Measurements from ENCODE around the gene CARMIL1. TPM values are rescaled to one million over a fixed set of nuclear protein-coding genes. Genes with fewer than 3 reads are reported as not detected.

Gene CARMIL1
- total RNA-seq, 1 experiment from 2014 or later = 23.6 TPM

GRCh38 chr6:25497383-25498040 lies 218.3 kb downstream of the CARMIL1 start:
- TF ChIP-seq, protein P1, sequence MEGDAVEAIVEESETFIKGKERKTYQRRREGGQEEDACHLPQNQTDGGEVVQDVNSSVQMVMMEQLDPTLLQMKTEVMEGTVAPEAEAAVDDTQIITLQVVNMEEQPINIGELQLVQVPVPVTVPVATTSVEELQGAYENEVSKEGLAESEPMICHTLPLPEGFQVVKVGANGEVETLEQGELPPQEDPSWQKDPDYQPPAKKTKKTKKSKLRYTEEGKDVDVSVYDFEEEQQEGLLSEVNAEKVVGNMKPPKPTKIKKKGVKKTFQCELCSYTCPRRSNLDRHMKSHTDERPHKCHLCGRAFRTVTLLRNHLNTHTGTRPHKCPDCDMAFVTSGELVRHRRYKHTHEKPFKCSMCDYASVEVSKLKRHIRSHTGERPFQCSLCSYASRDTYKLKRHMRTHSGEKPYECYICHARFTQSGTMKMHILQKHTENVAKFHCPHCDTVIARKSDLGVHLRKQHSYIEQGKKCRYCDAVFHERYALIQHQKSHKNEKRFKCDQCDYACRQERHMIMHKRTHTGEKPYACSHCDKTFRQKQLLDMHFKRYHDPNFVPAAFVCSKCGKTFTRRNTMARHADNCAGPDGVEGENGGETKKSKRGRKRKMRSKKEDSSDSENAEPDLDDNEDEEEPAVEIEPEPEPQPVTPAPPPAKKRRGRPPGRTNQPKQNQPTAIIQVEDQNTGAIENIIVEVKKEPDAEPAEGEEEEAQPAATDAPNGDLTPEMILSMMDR (conservative IDR thresholded peaks at IDR 0.05) = no peak
- H3K27ac ChIP-seq (ENCODE audit: insufficient read length, low read depth, low read length) = no peak overlapping the region
- no peak overlapping the region for H3K23ac ChIP-seq (ENCODE audit: insufficient read length, low read depth, low read length)
- peaks cover 23 to 33% of the 10 kb centered on the region in 2 experiments for H3K4me1 Mint-ChIP-seq
- H4K20me1 ChIP-seq (ENCODE audit: control insufficient read depth, insufficient read depth, insufficient read length) = no peaks in the 10 kb centered on the region
- no peak overlapping the region for H3K4ac ChIP-seq (ENCODE audit: low read depth, low read length)
- H3K9me3 Mint-ChIP-seq = no peaks in the 10 kb centered on the region
- no peak overlapping the region for H3K14ac ChIP-seq (ENCODE audit: insufficient read depth, low read length)
- H3K79me1 ChIP-seq (ENCODE audit: insufficient read depth, low read depth, low read length, poor library complexity, severe bottlenecking) = no peaks in the 10 kb centered on the region
- no peak overlapping the region for H2AK5ac ChIP-seq (ENCODE audit: insufficient read length, low read length)
- H3K4me1 ChIP-seq (ENCODE audit: insufficient read depth, low read length) = no peaks in the 10 kb centered on the region
- DNase-seq = no peak
- H3K9me3 ChIP-seq (ENCODE audit: control insufficient read depth, low read depth, low read length) = no peaks in the 10 kb centered on the region
- no peak overlapping the region for H3K18ac ChIP-seq (ENCODE audit: insufficient read length, low read depth, low read length)
- no peak overlapping the region for H2BK120ac ChIP-seq (ENCODE audit: low read depth, low read length, poor library complexity, severe bottlenecking)
- H3K79me2 ChIP-seq (ENCODE audit: insufficient read depth, low read length) = no peaks in the 10 kb centered on the region
- no peak overlapping the region for H3T11ph ChIP-seq (ENCODE audit: low read length)
- no CpG with 5 or more reads among the region's 8 CpGs for WGBS (ENCODE audit: extremely low coverage, insufficient read length, low lambda C conversion rate)
- H4K8ac ChIP-seq (replicated peaks; ENCODE audit: insufficient read length, low read depth, low read length) = no peak overlapping the region
- H2BK5ac ChIP-seq (ENCODE audit: insufficient read length, low read length) = no peak overlapping the region
- H3K27me3 ChIP-seq (ENCODE audit: insufficient read depth, low read length) = no peaks in the 10 kb centered on the region
- H3K4me2 ChIP-seq (ENCODE audit: insufficient read depth, insufficient read length, low read length) = no peak overlapping the region
- no peak overlapping the region for H2BK20ac ChIP-seq (ENCODE audit: low read depth, low read length, poor library complexity, severe bottlenecking)
- H4K91ac ChIP-seq (ENCODE audit: insufficient read length, low read depth, low read length) = no peak overlapping the region
- H2AFZ ChIP-seq (ENCODE audit: low read length) = no peak overlapping the region
- no peak overlapping the region for H3K4me3 Mint-ChIP-seq
- no peak overlapping the region for H3K27ac Mint-ChIP-seq
- H3K56ac ChIP-seq (ENCODE audit: insufficient read length, low read depth, low read length) = no peak overlapping the region
- H2BK15ac ChIP-seq (ENCODE audit: low read depth, low read length) = no peak overlapping the region
- no peak overlapping the region for H3K9ac ChIP-seq (ENCODE audit: extremely low read depth, insufficient read length, low read length)
- no peaks in the 10 kb centered on the region for H3K27me3 Mint-ChIP-seq (ENCODE audit: low read depth)
- no peak overlapping the region for H2BK12ac ChIP-seq (ENCODE audit: insufficient read length, low read depth, low read length)
- no peak overlapping the region for H4K5ac ChIP-seq (ENCODE audit: insufficient read length, low read depth, low read length)
- H3K23me2 ChIP-seq (ENCODE audit: insufficient read length, low read depth, low read length, poor library complexity, severe bottlenecking) = no peaks in the 10 kb centered on the region
- H3K36me3 Mint-ChIP-seq (ENCODE audit: insufficient read depth in 1 of 3, low read depth in 3 of 3) = 0 out of 7 replicates have a peak, but pooled peaks cover 0 to 5% (median 0%) of the 10 kb centered on the region in 3 experiments

Measured in H9 (cell line).